Non-pigmented ciliary epithelial cell (primary cell): Measurements from ENCODE around the gene HJV.
"Not testable (repeated sequence)": the region's sequence is repeated elsewhere in the genome, so short reads cannot be mapped to it uniquely, and the experiment has no call there.

Experiments
- DNase-seq: peaks from one replicate; pipeline ENCODE4 v3.0.0-alpha.2; 2010; ENCODE audit warnings: low read depth

HJV gene

GRCh38 chr1:146021622-146022402 lies at the start of gene HJV:
Gene HJV (minus strand): TSS chr1:146021735. CDS start chr1:146020231, 1,504 bp downstream.
- DNase-seq, result no peak

- not testable (repeated sequence) for DNase-seq
Observed at GRCh38 chr1:146059148-146059547, 37.6 kb upstream of the HJV start.

GRCh38 chr1:146051852-146052676 lies 30.5 kb upstream of the HJV start:
- peak; percentile 93 for DNase-seq

GRCh38 chr1:146051452-146051851 lies 29.9 kb upstream of the HJV start:
- no peak for DNase-seq

GRCh38 chr1:146050652-146050963 lies 29.1 kb upstream of the HJV start:
- not testable (repeated sequence) for DNase-seq

GRCh38 chr1:146049866-146050651 lies 28.5 kb upstream of the HJV start:
- not testable (repeated sequence) for DNase-seq

- no peak for DNase-seq
Observed at GRCh38 chr1:146049436-146049835, 27.9 kb upstream of the HJV start.

- not testable (repeated sequence) for DNase-seq
Observed at GRCh38 chr1:146048514-146049115, 27.1 kb upstream of the HJV start.

GRCh38 chr1:146046664-146047063 lies 25.1 kb upstream of the HJV start:
- no peak for DNase-seq

- no peak for DNase-seq
Observed at GRCh38 chr1:146039844-146040194, 18.3 kb upstream of the HJV start.

GRCh38 chr1:146036965-146037646 lies 15.6 kb upstream of the HJV start:
- DNase-seq, result no peak

GRCh38 chr1:146036241-146036964 lies 14.9 kb upstream of the HJV start:
- no peak for DNase-seq

GRCh38 chr1:146035048-146035423 lies 13.5 kb upstream of the HJV start:
- no peak for DNase-seq

GRCh38 chr1:146032631-146033219 lies 11.2 kb upstream of the HJV start:
- DNase-seq, result no peak

GRCh38 chr1:146031476-146031875 lies 9.9 kb upstream of the HJV start:
- no peak for DNase-seq

- no peak for DNase-seq
Observed at GRCh38 chr1:146029117-146029516, 7.6 kb upstream of the HJV start.

- not testable (repeated sequence) for DNase-seq
Observed at GRCh38 chr1:146026650-146027049, 5.1 kb upstream of the HJV start.

- not testable (repeated sequence) for DNase-seq
Observed at GRCh38 chr1:146025787-146026495, 4.4 kb upstream of the HJV start.

- DNase-seq, result no peak
Observed at GRCh38 chr1:146022403-146023127, 1.0 kb upstream of the HJV start.
